SK-N-SH (cell line): ENCODE data around the gene PPP1R12B. TPM values are rescaled to one million over a fixed set of nuclear protein-coding genes. Genes with fewer than 3 reads are reported as not detected.

ENCODE experiments used
- CTCF ChIA-PET: fragments of 300-600, 350-600 bp; formaldehyde crosslinking; extraction: SDS; loops from one replicate; lab custom pipeline; 2021; lab: Yijun Ruan, JAX
- POLR2A ChIA-PET: fragments of 350-600 bp; sonication (Branson Sonifier 250); formaldehyde crosslinking; extraction: SDS; loops from one replicate; lab custom pipeline; 2020; ENCODE audit warnings: antibody characterized with exemption, inconsistent platforms; lab: Yijun Ruan, JAX
- DNase-seq: peaks from one replicate; pipeline ENCODE4 v3.0.0; 2012
- H2AFZ ChIP-seq: fragments of 200-600 bp; sonication (generic); 2 replicates; pipeline ENCODE4 v1.8.1; 2016; ENCODE audit warnings: antibody characterized with exemption, mild to moderate bottlenecking, low read depth
- H3F3A ChIP-seq: fragments of 200-600 bp; sonication (generic); replicated peaks from 2 replicates; pipeline ENCODE3; 2016; ENCODE audit warnings: antibody characterized with exemption, mild to moderate bottlenecking; ENCODE audit not compliant: insufficient read depth
- H3K27ac ChIP-seq, 2 experiments: fragments of 200-500 bp in 1 of 2; fragments of 200-600 bp in 1 of 2; sonication (Bioruptor generic) in 1 of 2; sonication (generic), shearing (Covaris generic) in 1 of 2; 2 replicates each; pipeline versions ENCODE4 v1.5.1 to v1.6.1; 2014 to 2016; ENCODE audit warnings: low read depth in 2 of 2, inconsistent platforms in 1 of 2, low read length in 1 of 2, mild to moderate bottlenecking in 1 of 2, mixed read lengths in 1 of 2
- H3K27me3 ChIP-seq: fragments of 200-600 bp; sonication (generic), shearing (Covaris generic); 2 replicates; pipeline ENCODE4 v1.6.1; 2016; ENCODE audit warnings: mixed run types; ENCODE audit not compliant: insufficient read depth
- H3K36me3 ChIP-seq, 2 experiments: fragments of 200-500 bp in 1 of 2; fragments of 200-600 bp in 1 of 2; sonication (Bioruptor generic) in 1 of 2; sonication (generic) in 1 of 2; replicated peaks in 1 of 2; 2 replicates each; pipeline versions ENCODE3 to v1.5.1; 2014 to 2016; ENCODE audit warnings: low read length in 1 of 2, mild to moderate bottlenecking in 1 of 2; ENCODE audit not compliant: insufficient read depth in 2 of 2, control insufficient read depth in 1 of 2
- H3K4me1 ChIP-seq, 2 experiments: fragments of 200-500 bp in 1 of 2; fragments of 200-600 bp in 1 of 2; sonication (Bioruptor generic) in 1 of 2; sonication (generic), shearing (Covaris generic) in 1 of 2; 2 replicates each; pipeline versions ENCODE4 v1.5.1 to v1.6.1; 2014 to 2016; ENCODE audit warnings: low read depth in 1 of 2, low read length in 1 of 2, mixed run types in 1 of 2; ENCODE audit not compliant: insufficient read depth in 2 of 2, control insufficient read depth in 1 of 2
- H3K4me2 ChIP-seq: fragments of 200-600 bp; sonication (generic), shearing (Covaris generic); 2 replicates; pipeline ENCODE4 v1.6.1; 2017; ENCODE audit warnings: mixed run types
- H3K4me3 ChIP-seq, 2 experiments: fragments of 200-500 bp in 1 of 2; fragments of 200-600 bp in 1 of 2; sonication (Bioruptor generic) in 1 of 2; sonication (generic), shearing (Covaris generic) in 1 of 2; 2 replicates each; pipeline versions ENCODE4 v1.5.1 to v1.8.1; 2014 to 2016; ENCODE audit warnings: low read depth in 2 of 2, inconsistent platforms in 1 of 2, low read length in 1 of 2, mild to moderate bottlenecking in 1 of 2, mixed read lengths in 1 of 2, moderate library complexity in 1 of 2
- H3K79me2 ChIP-seq: fragments of 200-600 bp; sonication (generic); 2 replicates; pipeline ENCODE4 v1.8.1; 2017; ENCODE audit warnings: mild to moderate bottlenecking; ENCODE audit not compliant: insufficient read depth
- H3K9ac ChIP-seq: fragments of 200-600 bp; sonication (generic); 2 replicates; pipeline ENCODE4 v1.6.1; 2017; ENCODE audit warnings: mixed run types
- H3K9me2 ChIP-seq: fragments of 200-600 bp; sonication (generic); 2 replicates; pipeline ENCODE4 v1.6.1; 2017; ENCODE audit warnings: mixed run types
- H3K9me3 ChIP-seq: fragments of 200-600 bp; sonication (generic); 2 replicates; pipeline ENCODE4 v1.6.1; 2017; ENCODE audit warnings: mixed run types, mild to moderate bottlenecking, moderate library complexity
- H4K20me1 ChIP-seq: fragments of 200-600 bp; sonication (generic); 2 replicates; pipeline ENCODE4 v1.6.1; 2017; ENCODE audit warnings: mild to moderate bottlenecking, mixed run types; ENCODE audit not compliant: insufficient read depth
- CHD2 ChIP-seq: fragments of 150-350 bp; IDR thresholded peaks from 2 replicates; pipeline ENCODE4 v1.6.1; 2018; ENCODE audit warnings: low read length; ENCODE audit not compliant: partially characterized antibody
- EP300 ChIP-seq, 2 experiments: IDR thresholded peaks; 2 replicates each; pipeline versions ENCODE4 v1.4.0 to v1.6.1; 2012; ENCODE audit warnings: borderline replicate concordance in 1 of 2, low read depth in 1 of 2, low read length in 1 of 2
- FOSL2 ChIP-seq: IDR thresholded peaks from 2 replicates; pipeline ENCODE4 v1.4.0; 2012; ENCODE audit warnings: low read depth, mild to moderate bottlenecking, moderate library complexity, borderline replicate concordance
- GABPA ChIP-seq: IDR thresholded peaks from 2 replicates; pipeline ENCODE4 v1.4.0; 2012; ENCODE audit warnings: low read depth, mild to moderate bottlenecking
- NRF1 ChIP-seq: IDR thresholded peaks from 2 replicates; pipeline ENCODE4 v1.6.1; 2012; ENCODE audit warnings: low read depth, mild to moderate bottlenecking, low read length
- POLR2AphosphoS5 ChIP-seq: IDR thresholded peaks from 2 replicates; pipeline ENCODE4 v1.6.1; 2012; ENCODE audit warnings: low read depth, low read length
- RCOR1 ChIP-seq: fragments of 150-350 bp; IDR thresholded peaks from 2 replicates; pipeline ENCODE4 v1.6.1; 2017; ENCODE audit warnings: antibody characterized with exemption, low read length
- TAF1 ChIP-seq: IDR thresholded peaks from 2 replicates; pipeline ENCODE4 v1.6.1; 2012; ENCODE audit warnings: low read depth, mild to moderate bottlenecking, low read length, moderate library complexity, borderline replicate concordance
- TCF12 ChIP-seq: IDR thresholded peaks from 2 replicates; pipeline ENCODE4 v1.4.0; 2012
- TEAD4 ChIP-seq: IDR thresholded peaks from 2 replicates; pipeline ENCODE4 v1.4.0; 2012; ENCODE audit warnings: mild to moderate bottlenecking, borderline replicate concordance; ENCODE audit not compliant: insufficient read depth
- YY1 ChIP-seq: IDR thresholded peaks from 2 replicates; pipeline ENCODE4 v1.4.0; 2012; ENCODE audit warnings: low read depth, mild to moderate bottlenecking
- WGBS: methylation state at CpG from one replicate; pipeline ENCODE4 v1.1.6; 2017; ENCODE audit warnings: low lambda C conversion rate; 5-methylcytosine and 5-hydroxymethylcytosine counted together
- polyA plus RNA-seq, 3 experiments: library from polyadenylated mRNA; depleted of rRNA; stranded (reverse); fragments of >200 nt; gene quantifications; 2 replicates each; pipeline ENCODE4 v1.2.3, GENCODE V29; 2012
- TF ChIP-seq, protein P1 (sequence below): fragments of 200-600 bp; sonication (generic); IDR thresholded peaks from 2 replicates; pipeline ENCODE4 v1.6.1; 2017; ENCODE audit warnings: antibody characterized with exemption, mild to moderate bottlenecking, moderate library complexity
- TF ChIP-seq, protein P2 (sequence below): IDR thresholded peaks from 2 replicates; pipeline ENCODE4 v1.6.1; 2012; ENCODE audit warnings: mild to moderate bottlenecking, low read depth, low read length, moderate library complexity
- TF ChIP-seq, protein P3 (sequence below): IDR thresholded peaks from 2 replicates; pipeline ENCODE4 v1.4.0; 2012; ENCODE audit warnings: low read depth
- TF ChIP-seq, protein P4 (sequence below): fragments of 150-350 bp; IDR thresholded peaks from 2 replicates; pipeline ENCODE4 v1.6.1; 2016; ENCODE audit warnings: mild to moderate bottlenecking, low read depth, low read length

PPP1R12B gene
- polyA plus RNA-seq, 1 of the 3 experiments (the other 2 are of a cell fraction), result 2.8 TPM

DNA sequence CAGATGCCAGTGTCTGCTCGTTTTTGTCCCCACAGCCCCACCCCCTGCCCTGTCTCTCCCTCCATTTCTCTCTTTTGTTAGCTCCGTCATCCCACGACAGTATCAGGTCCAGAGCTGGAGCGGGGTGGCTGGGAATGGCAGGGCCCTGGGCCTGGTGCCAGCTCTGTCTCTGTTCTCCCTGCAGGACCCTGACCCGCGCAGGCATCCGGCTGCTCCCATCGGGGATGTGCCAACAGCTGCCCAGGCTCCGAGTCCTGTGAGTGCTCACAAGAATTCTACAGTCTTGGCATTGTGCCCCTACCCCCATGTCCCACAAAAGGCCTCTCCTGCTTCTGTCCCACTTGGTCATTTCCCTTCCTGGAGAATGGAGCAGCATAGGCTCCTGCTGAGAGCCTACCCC lies 44.1 kb upstream of the PPP1R12B start:
- 53% methylated on average over 9 of the region's 9 CpGs for WGBS
- H3K9me2 ChIP-seq, result no peaks in the 10 kb centered on the region
- no peak overlapping the region for H2AFZ ChIP-seq
- POLR2A ChIA-PET, result interaction anchor here (1.5 kb wide), 1 partner anchor 37 kb away, joined by 4 read pairs; the partner anchor contains the start of gene UBE2T
- no peaks in the 10 kb centered on the region for H3F3A ChIP-seq
- no peaks in the 10 kb centered on the region for H3K79me2 ChIP-seq
- H3K4me3 ChIP-seq, result no peak overlapping the region
- no peaks in the 10 kb centered on the region for H3K9me3 ChIP-seq
- peak; percentile 84 for DNase-seq
- no peaks in the 10 kb centered on the region for H3K27me3 ChIP-seq
- H3K4me1 ChIP-seq, result peaks cover 0 to 37% of the 10 kb centered on the region in 2 experiments; a peak in 1 of 4 replicates
- no peak overlapping the region for H3K4me2 ChIP-seq
- H3K9ac ChIP-seq, result no peak overlapping the region
- TF ChIP-seq TEAD4, result no peak
- TF ChIP-seq, protein P1, sequence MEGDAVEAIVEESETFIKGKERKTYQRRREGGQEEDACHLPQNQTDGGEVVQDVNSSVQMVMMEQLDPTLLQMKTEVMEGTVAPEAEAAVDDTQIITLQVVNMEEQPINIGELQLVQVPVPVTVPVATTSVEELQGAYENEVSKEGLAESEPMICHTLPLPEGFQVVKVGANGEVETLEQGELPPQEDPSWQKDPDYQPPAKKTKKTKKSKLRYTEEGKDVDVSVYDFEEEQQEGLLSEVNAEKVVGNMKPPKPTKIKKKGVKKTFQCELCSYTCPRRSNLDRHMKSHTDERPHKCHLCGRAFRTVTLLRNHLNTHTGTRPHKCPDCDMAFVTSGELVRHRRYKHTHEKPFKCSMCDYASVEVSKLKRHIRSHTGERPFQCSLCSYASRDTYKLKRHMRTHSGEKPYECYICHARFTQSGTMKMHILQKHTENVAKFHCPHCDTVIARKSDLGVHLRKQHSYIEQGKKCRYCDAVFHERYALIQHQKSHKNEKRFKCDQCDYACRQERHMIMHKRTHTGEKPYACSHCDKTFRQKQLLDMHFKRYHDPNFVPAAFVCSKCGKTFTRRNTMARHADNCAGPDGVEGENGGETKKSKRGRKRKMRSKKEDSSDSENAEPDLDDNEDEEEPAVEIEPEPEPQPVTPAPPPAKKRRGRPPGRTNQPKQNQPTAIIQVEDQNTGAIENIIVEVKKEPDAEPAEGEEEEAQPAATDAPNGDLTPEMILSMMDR, result no peak
- TF ChIP-seq POLR2AphosphoS5, result no peak
- TF ChIP-seq FOSL2, result no peak
- no peak; the same call in 1 of the 2 replicates for TF ChIP-seq NRF1
- TF ChIP-seq, protein P2, sequence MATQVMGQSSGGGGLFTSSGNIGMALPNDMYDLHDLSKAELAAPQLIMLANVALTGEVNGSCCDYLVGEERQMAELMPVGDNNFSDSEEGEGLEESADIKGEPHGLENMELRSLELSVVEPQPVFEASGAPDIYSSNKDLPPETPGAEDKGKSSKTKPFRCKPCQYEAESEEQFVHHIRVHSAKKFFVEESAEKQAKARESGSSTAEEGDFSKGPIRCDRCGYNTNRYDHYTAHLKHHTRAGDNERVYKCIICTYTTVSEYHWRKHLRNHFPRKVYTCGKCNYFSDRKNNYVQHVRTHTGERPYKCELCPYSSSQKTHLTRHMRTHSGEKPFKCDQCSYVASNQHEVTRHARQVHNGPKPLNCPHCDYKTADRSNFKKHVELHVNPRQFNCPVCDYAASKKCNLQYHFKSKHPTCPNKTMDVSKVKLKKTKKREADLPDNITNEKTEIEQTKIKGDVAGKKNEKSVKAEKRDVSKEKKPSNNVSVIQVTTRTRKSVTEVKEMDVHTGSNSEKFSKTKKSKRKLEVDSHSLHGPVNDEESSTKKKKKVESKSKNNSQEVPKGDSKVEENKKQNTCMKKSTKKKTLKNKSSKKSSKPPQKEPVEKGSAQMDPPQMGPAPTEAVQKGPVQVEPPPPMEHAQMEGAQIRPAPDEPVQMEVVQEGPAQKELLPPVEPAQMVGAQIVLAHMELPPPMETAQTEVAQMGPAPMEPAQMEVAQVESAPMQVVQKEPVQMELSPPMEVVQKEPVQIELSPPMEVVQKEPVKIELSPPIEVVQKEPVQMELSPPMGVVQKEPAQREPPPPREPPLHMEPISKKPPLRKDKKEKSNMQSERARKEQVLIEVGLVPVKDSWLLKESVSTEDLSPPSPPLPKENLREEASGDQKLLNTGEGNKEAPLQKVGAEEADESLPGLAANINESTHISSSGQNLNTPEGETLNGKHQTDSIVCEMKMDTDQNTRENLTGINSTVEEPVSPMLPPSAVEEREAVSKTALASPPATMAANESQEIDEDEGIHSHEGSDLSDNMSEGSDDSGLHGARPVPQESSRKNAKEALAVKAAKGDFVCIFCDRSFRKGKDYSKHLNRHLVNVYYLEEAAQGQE, result no peak
- TF ChIP-seq GABPA, result no peak
- no peak for TF ChIP-seq TAF1
- TF ChIP-seq RCOR1, result peak; percentile 72
- TF ChIP-seq TCF12, result no peak
- no peak for TF ChIP-seq YY1
- TF ChIP-seq EP300 (IDR thresholded peaks at IDR 0.05; ENCODE audit: borderline replicate concordance in 1 of 2, low read depth in 1 of 2, low read length in 1 of 2), result peak in 1 of 2 experiments; percentile 13; a peak in 1 of 4 replicates
- TF ChIP-seq, protein P3, sequence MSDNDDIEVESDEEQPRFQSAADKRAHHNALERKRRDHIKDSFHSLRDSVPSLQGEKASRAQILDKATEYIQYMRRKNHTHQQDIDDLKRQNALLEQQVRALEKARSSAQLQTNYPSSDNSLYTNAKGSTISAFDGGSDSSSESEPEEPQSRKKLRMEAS, result no peak
- TF ChIP-seq CHD2, result peak; percentile 44
- TF ChIP-seq, protein P4, sequence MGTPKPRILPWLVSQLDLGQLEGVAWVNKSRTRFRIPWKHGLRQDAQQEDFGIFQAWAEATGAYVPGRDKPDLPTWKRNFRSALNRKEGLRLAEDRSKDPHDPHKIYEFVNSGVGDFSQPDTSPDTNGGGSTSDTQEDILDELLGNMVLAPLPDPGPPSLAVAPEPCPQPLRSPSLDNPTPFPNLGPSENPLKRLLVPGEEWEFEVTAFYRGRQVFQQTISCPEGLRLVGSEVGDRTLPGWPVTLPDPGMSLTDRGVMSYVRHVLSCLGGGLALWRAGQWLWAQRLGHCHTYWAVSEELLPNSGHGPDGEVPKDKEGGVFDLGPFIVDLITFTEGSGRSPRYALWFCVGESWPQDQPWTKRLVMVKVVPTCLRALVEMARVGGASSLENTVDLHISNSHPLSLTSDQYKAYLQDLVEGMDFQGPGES, result no peak
- no peaks in the 10 kb centered on the region for H4K20me1 ChIP-seq
- peak overlapping the region in 1 of 2 experiments; percentile 58; a peak in 1 of 4 replicates for H3K27ac ChIP-seq
- CTCF ChIA-PET, result interaction anchor here (0.8 to 8.3 kb wide), 8 partner anchors 12 to 115 kb away, joined by 3 to 73 read pairs (median 6); partner anchors contain the start of gene LGR6
- no peaks in the 10 kb centered on the region for H3K36me3 ChIP-seq
